Endothelial cell of umbilical vein (primary cell): Measurements from ENCODE around the gene TREM2. TPM values are rescaled to one million over a fixed set of nuclear protein-coding genes. Genes with fewer than 3 reads are reported as not detected.

Source experiments
- BruUV-seq: library from RNA; stranded (reverse); fragments of 400-500 nt; replicated peaks from 2 replicates; lab custom pipeline; 2021; lab: Mats Ljungman, UMichigan
- CTCF ChIA-PET: fragments of 300-600, 350-600 bp; sonication (Branson Sonifier 250); formaldehyde crosslinking; loops from one replicate; lab custom pipeline; 2021; ENCODE audit warnings: antibody characterized with exemption, inconsistent platforms; lab: Charles Lee
- POLR2A ChIA-PET: fragments of 300-600, 350-600 bp; sonication (Branson Sonifier 250); formaldehyde crosslinking; loops from one replicate; lab custom pipeline; 2021; ENCODE audit warnings: antibody characterized with exemption, inconsistent platforms; lab: Charles Lee
- DNase-seq: peaks from one replicate; pipeline ENCODE4 v3.0.0-alpha.2; 2011; ENCODE audit warnings: low read depth, low spot score
- FAIRE-seq: peaks from 2 replicates; lab custom pipeline; 2011; peaks lifted over from hg19 to GRCh38; lab: Jason Lieb, UNC
- H2AFZ ChIP-seq: 2 replicates; pipeline ENCODE4 v1.6.0; 2012; ENCODE audit warnings: low read depth, low read length, control low read depth, inconsistent platforms
- H3K27ac ChIP-seq: 2 replicates; pipeline ENCODE4 v1.5.1; 2011; ENCODE audit warnings: low read depth, mild to moderate bottlenecking, control low read depth, low read length, moderate library complexity; ENCODE audit not compliant: insufficient read depth
- H3K27me3 ChIP-seq, 2 experiments: 2 replicates each; pipeline versions ENCODE4 v1.6.0 to v1.6.1; 2011; ENCODE audit warnings: low read length in 2 of 2, mixed read lengths in 1 of 2; ENCODE audit not compliant: control insufficient read depth in 2 of 2, insufficient read depth in 2 of 2
- H3K36me3 ChIP-seq, 2 experiments: 2 replicates in 1 of 2; 3 replicates in 1 of 2; pipeline ENCODE4 v1.5.1; 2011; ENCODE audit warnings: low read length in 2 of 2, mild to moderate bottlenecking in 1 of 2, moderate library complexity in 1 of 2; ENCODE audit not compliant: control insufficient read depth in 2 of 2, insufficient read depth in 2 of 2; ENCODE audit errors: extremely low read depth in 1 of 2
- H3K4me1 ChIP-seq: 3 replicates; pipeline ENCODE4 v1.5.1; 2011; ENCODE audit warnings: mild to moderate bottlenecking, low read length; ENCODE audit not compliant: control insufficient read depth, insufficient read depth; ENCODE audit errors: extremely low read depth
- H3K4me2 ChIP-seq: 2 replicates; pipeline ENCODE4 v1.6.1; 2011; ENCODE audit warnings: low read length, control low read depth, mixed read lengths; ENCODE audit not compliant: insufficient read depth
- H3K4me3 ChIP-seq, 3 experiments: fragments of 200-600 bp in 1 of 3; sonication (generic), shearing (Covaris generic) in 1 of 3; replicated peaks in 1 of 3; 2 replicates each; pipeline ENCODE4 v1.5.1; 2011 to 2016; ENCODE audit warnings: control low read depth in 3 of 3, low read length in 3 of 3, mild to moderate bottlenecking in 2 of 3, inconsistent platforms in 1 of 3, low read depth in 1 of 3, moderate library complexity in 1 of 3; ENCODE audit not compliant: insufficient read depth in 1 of 3
- H3K79me2 ChIP-seq: 2 replicates; pipeline ENCODE4 v1.6.0; 2012; ENCODE audit warnings: low read length, inconsistent platforms; ENCODE audit not compliant: control insufficient read depth, insufficient read depth
- H3K9ac ChIP-seq: replicated peaks from 2 replicates; pipeline ENCODE3; 2011; ENCODE audit warnings: low read length, control low read depth; ENCODE audit not compliant: insufficient read depth; ENCODE audit errors: extremely low read depth
- H3K9me1 ChIP-seq: replicated peaks from 3 replicates; pipeline ENCODE4 v1.6.0; 2011; ENCODE audit warnings: mild to moderate bottlenecking, low read length; ENCODE audit not compliant: control insufficient read depth, insufficient read depth; ENCODE audit errors: extremely low read depth
- H3K9me3 ChIP-seq: replicated peaks from 2 replicates; pipeline ENCODE4 v1.5.1; 2012; ENCODE audit warnings: low read length, inconsistent platforms; ENCODE audit not compliant: control insufficient read depth, insufficient read depth
- H4K20me1 ChIP-seq: replicated peaks from 2 replicates; pipeline ENCODE3; 2011; ENCODE audit warnings: mild to moderate bottlenecking, low read length; ENCODE audit not compliant: control insufficient read depth, insufficient read depth; ENCODE audit errors: extremely low read depth
- CTCF ChIP-seq, 2 donors: IDR thresholded peaks; 1 replicate in 1 of 2; 2 replicates in 1 of 2; pipeline ENCODE4 v1.5.1; 2011; ENCODE audit warnings: low read length in 2 of 2, mild to moderate bottlenecking in 2 of 2, moderate library complexity in 2 of 2, control low read depth in 1 of 2, inconsistent platforms in 1 of 2, low read depth in 1 of 2; ENCODE audit not compliant: insufficient read depth in 1 of 2; ENCODE audit errors: extremely low read depth in 1 of 2
- EZH2 ChIP-seq: IDR thresholded peaks from 2 replicates; pipeline ENCODE4 v1.6.1; 2012; ENCODE audit warnings: borderline replicate concordance, low read depth, mild to moderate bottlenecking, moderate library complexity, low read length, inconsistent platforms; ENCODE audit not compliant: severe bottlenecking
- GATA2 ChIP-seq: IDR thresholded peaks from 2 replicates; pipeline ENCODE4 v1.7.0; 2011; ENCODE audit warnings: low read depth, mild to moderate bottlenecking, moderate library complexity, mixed read lengths, low read length; ENCODE audit not compliant: insufficient read length, insufficient read depth
- MYC ChIP-seq: IDR thresholded peaks from one replicate; pipeline ENCODE4 v1.6.1; 2011; ENCODE audit warnings: mild to moderate bottlenecking, low read depth, low read length
- POLR2AphosphoS5 ChIP-seq: IDR thresholded peaks from 2 replicates; pipeline ENCODE4 v1.6.1; 2012; ENCODE audit warnings: low read depth, mild to moderate bottlenecking, control low read depth, low read length, moderate library complexity; ENCODE audit not compliant: insufficient read depth
- dilution Hi-C: fragments of 300-500 bp; cut with MboI; formaldehyde crosslinking; loops from one replicate; pipeline ENCODE4 v1.15.0; 2019; ENCODE audit warnings: low sequenced_read_pairs; ENCODE audit not compliant: extremely low pct_ligation_motif_present
- intact Hi-C: fragments of 100-400 bp; cut with micrococcal nuclease; formaldehyde crosslinking; loops from one replicate; pipeline ENCODE4 v1.10.0; 2022
- polyA plus RNA-seq, 4 experiments: library from polyadenylated mRNA; depleted of rRNA in 3 of 4; stranded (reverse) in 3 of 4; unstranded in 1 of 4; fragments of >200 nt; gene quantifications; 2 replicates each; pipeline versions ENCODE4 v1.2.1 to v1.2.3, GENCODE V29; 2011 to 2012; ENCODE audit warnings: missing spikeins in 1 of 4
- total RNA-seq: library from RNA; stranded (reverse); gene quantifications from 2 replicates; pipeline ENCODE4 v1.2.3, GENCODE V29; 2021
- TF ChIP-seq, protein P1 (sequence below): IDR thresholded peaks from 2 replicates; pipeline ENCODE4 v1.6.1; 2011; ENCODE audit not compliant: insufficient read depth, insufficient read length

Gene TREM2
- total and polyA plus RNA-seq, 2 donors (not counting 3 experiments of a cell fraction or from before 2014, with no cell fraction given), result not detected

DNA sequence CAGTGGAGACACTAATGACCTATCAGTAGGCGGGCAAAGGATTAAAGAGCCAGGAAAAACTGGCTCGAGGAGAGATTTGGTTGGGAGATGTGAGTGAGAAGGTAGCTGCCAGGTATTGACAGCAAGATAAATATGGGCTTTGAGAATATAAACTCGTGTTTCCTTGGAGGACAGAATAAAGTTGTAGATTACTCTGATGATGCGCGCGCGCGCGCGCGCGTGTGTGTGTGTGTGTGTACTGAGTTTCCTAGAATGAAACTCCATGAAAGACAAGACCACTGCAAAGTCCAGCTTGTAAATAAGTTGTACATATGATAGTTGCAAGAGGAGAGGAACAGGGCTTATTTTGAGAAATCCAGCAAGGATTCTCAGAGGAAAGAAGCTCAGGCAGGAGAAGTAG lies 13.3 kb upstream of the TREM2 start:
- Histone ChIP-seq H3K9me3 (no peaks in the 10 kb centered on the region), H3K9ac (no peak overlapping the region), H3K4me1 (no peaks in the 10 kb centered on the region), H3K4me2 (no peak overlapping the region), H4K20me1 (no peaks in the 10 kb centered on the region), H2AFZ (no peak overlapping the region), H3K27ac (no peak overlapping the region), H3K27me3 (peaks cover 5 to 12% of the 10 kb centered on the region in 2 experiments), H3K79me2 (no peaks in the 10 kb centered on the region), H3K9me1 (no peaks in the 10 kb centered on the region), H3K36me3 (no peaks in the 10 kb centered on the region), H3K4me3 (no peak overlapping the region)
- intact Hi-C loops, result no loop called here
- dilution Hi-C loops, result no loop called here
- TF ChIP-seq, protein P1, sequence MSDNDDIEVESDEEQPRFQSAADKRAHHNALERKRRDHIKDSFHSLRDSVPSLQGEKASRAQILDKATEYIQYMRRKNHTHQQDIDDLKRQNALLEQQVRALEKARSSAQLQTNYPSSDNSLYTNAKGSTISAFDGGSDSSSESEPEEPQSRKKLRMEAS, result no peak
- no peak for TF ChIP-seq EZH2
- TF ChIP-seq CTCF (IDR thresholded peaks at IDR 0.05; ENCODE audit: extremely low read depth in 1 of 2, insufficient read depth in 1 of 2, low read depth in 1 of 2, low read length in 2 of 2), result no peak
- TF ChIP-seq MYC, result no peak
- no peak for TF ChIP-seq POLR2AphosphoS5
- no peak for TF ChIP-seq GATA2
- no peak for DNase-seq
- CTCF ChIA-PET, result interaction anchor here (0.7 to 0.9 kb wide), 2 partner anchors 78 to 103 kb away, joined by 3 read pairs; no protein-coding TSS in a partner anchor
- POLR2A ChIA-PET, result no interaction called here
- no peak for FAIRE-seq
- no TSS peak for BruUV-seq
